HG03378 (cell line): Measurements from ENCODE around the gene SETD1A.

Experiments
- ATAC-seq: cut with Tn5 transposase; IDR thresholded peaks from one replicate; pipeline ENCODE4 v1.9.1; 2021; ENCODE audit warnings: mild to moderate bottlenecking, moderate library complexity; ENCODE audit not compliant: unreplicated experiment

SETD1A gene

GRCh38 chr16:30980434-30980833, 22.9 kb downstream of the SETD1A start:
- no peak for ATAC-seq

GRCh38 chr16:30980959-30981358, 23.4 kb downstream of the SETD1A start:
- no peak for ATAC-seq

- no peak for ATAC-seq
Observed at GRCh38 chr16:30982548-30983288, 25.2 kb downstream of the SETD1A start.

- ATAC-seq = no peak
Observed at GRCh38 chr16:30983289-30983889, 25.8 kb downstream of the SETD1A start.

- no peak for ATAC-seq
Observed at GRCh38 chr16:30983898-30984610, 26.5 kb downstream of the SETD1A start.

GRCh38 chr16:30984669-30985400, 27.3 kb downstream of the SETD1A start, which contains the start of gene HSD3B7:
Gene HSD3B7, plus strand, starts transcription at chr16:30985207. Its CDS starts 452 bp downstream, at chr16:30985659.
- no peak for ATAC-seq

- ATAC-seq = no peak
Observed at GRCh38 chr16:30985401-30986128, 28.0 kb downstream of the SETD1A start.

GRCh38 chr16:30986129-30986991, 28.8 kb downstream of the SETD1A start:
- ATAC-seq = no peak

- no peak for ATAC-seq
Observed at GRCh38 chr16:30987581-30988190, 30.1 kb downstream of the SETD1A start.

- no peak for ATAC-seq
Observed at GRCh38 chr16:30989469-30990047, 32.0 kb downstream of the SETD1A start.

GRCh38 chr16:30990105-30990504, 32.6 kb downstream of the SETD1A start:
- no peak for ATAC-seq

GRCh38 chr16:30991052-30991451, 33.5 kb downstream of the SETD1A start:
- no peak for ATAC-seq

- no peak for ATAC-seq
Observed at GRCh38 chr16:30992276-30992780, 34.8 kb downstream of the SETD1A start.

GRCh38 chr16:30992931-30993816, 35.6 kb downstream of the SETD1A start:
- no peak for ATAC-seq

- no peak for ATAC-seq
Observed at GRCh38 chr16:30995927-30996323, 38.4 kb downstream of the SETD1A start.

GRCh38 chr16:30996324-30996984, 38.9 kb downstream of the SETD1A start:
- no peak for ATAC-seq
